ENCODE results near the gene SCFD2.

GRCh38 chr4:53362093-53362492 is 3.8 kb downstream of the SCFD2 start:
- TF ChIP-seq CTCF (conservative IDR thresholded peaks at IDR 0.05 in 1 of 2, IDR thresholded peaks at IDR 0.05 in 1 of 2; ENCODE audit: extremely low read depth in 1 of 2, insufficient read depth in 1 of 2, low read depth in 1 of 2, low read length in 2 of 2) (no peak), EZH2 (IDR thresholded peaks at IDR 0.05; ENCODE audit: borderline replicate concordance, low read length) (no peak)
